Endothelial cell of umbilical vein (primary cell): ENCODE results near the gene DHX35. TPM values are rescaled to one million over a fixed set of nuclear protein-coding genes. Genes with fewer than 3 reads are reported as not detected.

ENCODE experiments used
- BruUV-seq: library from RNA; stranded (reverse); fragments of 400-500 nt; replicated peaks from 2 replicates; lab custom pipeline; 2021; lab: Mats Ljungman, UMichigan
- CTCF ChIA-PET: fragments of 300-600, 350-600 bp; sonication (Branson Sonifier 250); formaldehyde crosslinking; loops from one replicate; lab custom pipeline; 2021; ENCODE audit warnings: antibody characterized with exemption, inconsistent platforms; lab: Charles Lee
- POLR2A ChIA-PET: fragments of 300-600, 350-600 bp; sonication (Branson Sonifier 250); formaldehyde crosslinking; loops from one replicate; lab custom pipeline; 2021; ENCODE audit warnings: antibody characterized with exemption, inconsistent platforms; lab: Charles Lee
- DNase-seq: peaks from one replicate; pipeline ENCODE4 v3.0.0-alpha.2; 2011; ENCODE audit warnings: low read depth, low spot score
- FAIRE-seq: peaks from 2 replicates; lab custom pipeline; 2011; peaks lifted over from hg19 to GRCh38; lab: Jason Lieb, UNC
- H2AFZ ChIP-seq: 2 replicates; pipeline ENCODE4 v1.6.0; 2012; ENCODE audit warnings: low read depth, low read length, control low read depth, inconsistent platforms
- H3K27ac ChIP-seq: 2 replicates; pipeline ENCODE4 v1.5.1; 2011; ENCODE audit warnings: low read depth, mild to moderate bottlenecking, control low read depth, low read length, moderate library complexity; ENCODE audit not compliant: insufficient read depth
- H3K27me3 ChIP-seq, 2 experiments: 2 replicates each; pipeline versions ENCODE4 v1.6.0 to v1.6.1; 2011; ENCODE audit warnings: low read length in 2 of 2, mixed read lengths in 1 of 2; ENCODE audit not compliant: control insufficient read depth in 2 of 2, insufficient read depth in 2 of 2
- H3K36me3 ChIP-seq, 2 experiments: 2 replicates in 1 of 2; 3 replicates in 1 of 2; pipeline ENCODE4 v1.5.1; 2011; ENCODE audit warnings: low read length in 2 of 2, mild to moderate bottlenecking in 1 of 2, moderate library complexity in 1 of 2; ENCODE audit not compliant: control insufficient read depth in 2 of 2, insufficient read depth in 2 of 2; ENCODE audit errors: extremely low read depth in 1 of 2
- H3K4me1 ChIP-seq: 3 replicates; pipeline ENCODE4 v1.5.1; 2011; ENCODE audit warnings: mild to moderate bottlenecking, low read length; ENCODE audit not compliant: control insufficient read depth, insufficient read depth; ENCODE audit errors: extremely low read depth
- H3K4me2 ChIP-seq: 2 replicates; pipeline ENCODE4 v1.6.1; 2011; ENCODE audit warnings: low read length, control low read depth, mixed read lengths; ENCODE audit not compliant: insufficient read depth
- H3K4me3 ChIP-seq, 3 experiments: fragments of 200-600 bp in 1 of 3; sonication (generic), shearing (Covaris generic) in 1 of 3; replicated peaks in 1 of 3; 2 replicates each; pipeline ENCODE4 v1.5.1; 2011 to 2016; ENCODE audit warnings: control low read depth in 3 of 3, low read length in 3 of 3, mild to moderate bottlenecking in 2 of 3, inconsistent platforms in 1 of 3, low read depth in 1 of 3, moderate library complexity in 1 of 3; ENCODE audit not compliant: insufficient read depth in 1 of 3
- H3K79me2 ChIP-seq: 2 replicates; pipeline ENCODE4 v1.6.0; 2012; ENCODE audit warnings: low read length, inconsistent platforms; ENCODE audit not compliant: control insufficient read depth, insufficient read depth
- H3K9ac ChIP-seq: replicated peaks from 2 replicates; pipeline ENCODE3; 2011; ENCODE audit warnings: low read length, control low read depth; ENCODE audit not compliant: insufficient read depth; ENCODE audit errors: extremely low read depth
- H3K9me1 ChIP-seq: replicated peaks from 3 replicates; pipeline ENCODE4 v1.6.0; 2011; ENCODE audit warnings: mild to moderate bottlenecking, low read length; ENCODE audit not compliant: control insufficient read depth, insufficient read depth; ENCODE audit errors: extremely low read depth
- H3K9me3 ChIP-seq: replicated peaks from 2 replicates; pipeline ENCODE4 v1.5.1; 2012; ENCODE audit warnings: low read length, inconsistent platforms; ENCODE audit not compliant: control insufficient read depth, insufficient read depth
- H4K20me1 ChIP-seq: replicated peaks from 2 replicates; pipeline ENCODE3; 2011; ENCODE audit warnings: mild to moderate bottlenecking, low read length; ENCODE audit not compliant: control insufficient read depth, insufficient read depth; ENCODE audit errors: extremely low read depth
- CTCF ChIP-seq, 2 donors: IDR thresholded peaks; 1 replicate in 1 of 2; 2 replicates in 1 of 2; pipeline ENCODE4 v1.5.1; 2011; ENCODE audit warnings: low read length in 2 of 2, mild to moderate bottlenecking in 2 of 2, moderate library complexity in 2 of 2, control low read depth in 1 of 2, inconsistent platforms in 1 of 2, low read depth in 1 of 2; ENCODE audit not compliant: insufficient read depth in 1 of 2; ENCODE audit errors: extremely low read depth in 1 of 2
- EZH2 ChIP-seq: IDR thresholded peaks from 2 replicates; pipeline ENCODE4 v1.6.1; 2012; ENCODE audit warnings: borderline replicate concordance, low read depth, mild to moderate bottlenecking, moderate library complexity, low read length, inconsistent platforms; ENCODE audit not compliant: severe bottlenecking
- FOS ChIP-seq: IDR thresholded peaks from 2 replicates; pipeline ENCODE4 v1.6.1; 2011; ENCODE audit warnings: mild to moderate bottlenecking, low read length, moderate library complexity, borderline replicate concordance; ENCODE audit not compliant: insufficient read depth
- GATA2 ChIP-seq: IDR thresholded peaks from 2 replicates; pipeline ENCODE4 v1.7.0; 2011; ENCODE audit warnings: low read depth, mild to moderate bottlenecking, moderate library complexity, mixed read lengths, low read length; ENCODE audit not compliant: insufficient read length, insufficient read depth
- JUN ChIP-seq: IDR thresholded peaks from 2 replicates; pipeline ENCODE4 v1.6.1; 2011; ENCODE audit warnings: borderline replicate concordance, low read depth; ENCODE audit not compliant: insufficient read length, insufficient read depth
- MAX ChIP-seq: IDR thresholded peaks from 2 replicates; pipeline ENCODE4 v1.6.1; 2011; ENCODE audit not compliant: insufficient read depth, insufficient read length
- MYC ChIP-seq: IDR thresholded peaks from one replicate; pipeline ENCODE4 v1.6.1; 2011; ENCODE audit warnings: mild to moderate bottlenecking, low read depth, low read length
- POLR2AphosphoS5 ChIP-seq: IDR thresholded peaks from 2 replicates; pipeline ENCODE4 v1.6.1; 2012; ENCODE audit warnings: low read depth, mild to moderate bottlenecking, control low read depth, low read length, moderate library complexity; ENCODE audit not compliant: insufficient read depth
- dilution Hi-C: fragments of 300-500 bp; cut with MboI; formaldehyde crosslinking; loops from one replicate; pipeline ENCODE4 v1.15.0; 2019; ENCODE audit warnings: low sequenced_read_pairs; ENCODE audit not compliant: extremely low pct_ligation_motif_present
- intact Hi-C: fragments of 100-400 bp; cut with micrococcal nuclease; formaldehyde crosslinking; loops from one replicate; pipeline ENCODE4 v1.10.0; 2022
- polyA plus RNA-seq, 4 experiments: library from polyadenylated mRNA; depleted of rRNA in 3 of 4; stranded (reverse) in 3 of 4; unstranded in 1 of 4; fragments of >200 nt; gene quantifications; 2 replicates each; pipeline versions ENCODE4 v1.2.1 to v1.2.3, GENCODE V29; 2011 to 2012; ENCODE audit warnings: missing spikeins in 1 of 4
- total RNA-seq: library from RNA; stranded (reverse); gene quantifications from 2 replicates; pipeline ENCODE4 v1.2.3, GENCODE V29; 2021

Gene DHX35
- total and polyA plus RNA-seq, 2 donors (not counting 3 experiments of a cell fraction or from before 2014, with no cell fraction given), result 10.0 to 13.0 TPM

GRCh38 chr20:38935285-38935684 lies 26.9 kb upstream of the DHX35 start:
- H3K9me1 ChIP-seq, result no peaks in the 10 kb centered on the region
- H3K27ac ChIP-seq, result no peak overlapping the region
- no peaks in the 10 kb centered on the region for H3K27me3 ChIP-seq
- dilution Hi-C loops (no loop called here), intact Hi-C loops (loop anchor here (1.0 kb wide), 3 partner anchors 9 to 286 kb away; partner anchors contain the start of gene FAM83D)
- no peak for TF ChIP-seq FOS
- no peak for TF ChIP-seq JUN
- TF ChIP-seq CTCF (IDR thresholded peaks at IDR 0.05; ENCODE audit: extremely low read depth in 1 of 2, insufficient read depth in 1 of 2, low read depth in 1 of 2, low read length in 2 of 2), result peak; percentile 23 to 37
- no peak for TF ChIP-seq POLR2AphosphoS5
- TF ChIP-seq EZH2, result no peak
- no peak overlapping the region for H3K4me3 ChIP-seq
- no peaks in the 10 kb centered on the region for H3K9me3 ChIP-seq
- FAIRE-seq (no peak), DNase-seq (peak; percentile 63)
- POLR2A ChIA-PET, result no interaction called here
- H3K9ac ChIP-seq, result no peak overlapping the region
- peaks cover 100% of the 10 kb centered on the region for H3K79me2 ChIP-seq
- peaks cover 25% of the 10 kb centered on the region for H3K4me1 ChIP-seq
- no peak overlapping the region for H2AFZ ChIP-seq
- no TSS peak for BruUV-seq
- CTCF ChIA-PET, result no interaction called here
- no peak overlapping the region for H3K4me2 ChIP-seq
- no peaks in the 10 kb centered on the region for H3K36me3 ChIP-seq
- no peaks in the 10 kb centered on the region for H4K20me1 ChIP-seq

GRCh38 chr20:38935967-38936407 lies 26.2 kb upstream of the DHX35 start:
- intact Hi-C loops (loop anchor here (1.0 kb wide), 3 partner anchors 10 to 287 kb away; partner anchors contain the start of gene FAM83D), dilution Hi-C loops (no loop called here)
- H3K9me3 ChIP-seq, result no peaks in the 10 kb centered on the region
- no peak overlapping the region for H3K27ac ChIP-seq
- BruUV-seq, result no TSS peak
- no peaks in the 10 kb centered on the region for H3K9me1 ChIP-seq
- no peak for FAIRE-seq
- ChIA-PET POLR2A (no interaction called here), CTCF (interaction anchor here (0.7 to 1.7 kb wide), 4 partner anchors 8 to 112 kb away, joined by 3 to 9 read pairs (median 6); partner anchors contain the start of genes DHX35 and FAM83D)
- DNase-seq, result peak; percentile 42
- peak in 1 of 2 donors; percentile 9 for TF ChIP-seq CTCF (IDR thresholded peaks at IDR 0.05; ENCODE audit: extremely low read depth in 1 of 2, insufficient read depth in 1 of 2, low read depth in 1 of 2, low read length in 2 of 2)
- no peak for TF ChIP-seq FOS
- no peak for TF ChIP-seq MAX
- TF ChIP-seq POLR2AphosphoS5, result no peak
- TF ChIP-seq GATA2, result no peak
- TF ChIP-seq MYC, result no peak
- H3K4me2 ChIP-seq, result no peak overlapping the region
- no peak overlapping the region for H3K9ac ChIP-seq
- H3K36me3 ChIP-seq, result no peaks in the 10 kb centered on the region
- no peak overlapping the region for H2AFZ ChIP-seq
- H3K4me1 ChIP-seq, result peaks cover 25% of the 10 kb centered on the region
- H3K4me3 ChIP-seq, result no peak overlapping the region
- H4K20me1 ChIP-seq, result no peaks in the 10 kb centered on the region
- no peaks in the 10 kb centered on the region for H3K27me3 ChIP-seq
- peaks cover 100% of the 10 kb centered on the region for H3K79me2 ChIP-seq
